Heart left ventricle (tissue), 13 donors: ENCODE data around the gene COL4A6.

Experiments used
- POLR2A ChIP-seq, 2 donors: fragments of 450-650 bp; IDR thresholded peaks; one replicate each; pipeline ENCODE4 v1.6.1; 2017; ENCODE audit warnings: antibody characterized with exemption in 2 of 2, mild to moderate bottlenecking in 2 of 2, moderate library complexity in 2 of 2
- TF ChIP-seq, protein P1 (sequence below), 12 donors: fragments of 200-600 bp; sonication (generic) in 4 of 12; IDR thresholded peaks; one replicate each; pipeline versions ENCODE4 v1.5.0 to v1.8.0; 2018 to 2022; ENCODE audit warnings: antibody characterized with exemption in 12 of 12, mild to moderate bottlenecking in 5 of 12
- donor health status: ischemic (EF 13 %, LVEDD 7.1; RV severe dilation, severe dysfunction).
- donor health status: DM: no; HTN: yes; CAD: no.
- donor health status: DM: no; HTN: no; CAD: no.
- donor health status: ischemic (EF 25% LVEDD 6.9; RV normal size, moderate dysfunction).
- donor health status: ischemic (EF 25% LVEDD 5.7; RV mildly dilated, moderate dysfunction).
- donor health status: ischemic (EF 35%, LVEDD 5.7; RV mildly dilated, moderate dysfunction).
- donor health status: nonischemic (EF 11% LVEDD 7.7; RV severe dilation, severe dysfunction).
- donor health status: DM: yes; HTN: yes; CAD: no.
- donor health status: PGD.
- donor health status: ischemic (EF 29% LVEDD 5.4; RV normal size, mild dysfunction).
- donor health status: nonischemic (EF 23%, LVEDD 6.1; RV moderate dilation, normal function).

DNA sequence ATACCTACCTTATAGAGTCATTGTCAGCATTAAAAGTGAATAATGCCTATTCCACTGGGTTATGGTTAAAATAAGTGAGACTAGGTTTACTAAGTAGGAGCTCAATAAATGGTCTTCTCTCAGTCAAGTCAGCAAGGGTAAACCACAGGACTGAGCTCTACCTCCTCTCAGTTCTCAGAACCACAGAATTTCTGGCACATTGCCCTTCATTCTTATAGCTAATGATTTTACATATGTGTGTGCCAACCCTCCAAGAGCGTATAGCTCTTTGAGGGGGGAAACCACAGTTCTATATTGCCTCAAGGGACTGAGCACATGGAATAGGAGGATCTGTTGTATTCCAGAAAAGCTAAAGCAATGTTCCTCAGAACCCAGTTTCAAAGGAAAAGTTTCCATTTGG, 221.8 kb downstream of the COL4A6 start:
- TF ChIP-seq, protein P1, sequence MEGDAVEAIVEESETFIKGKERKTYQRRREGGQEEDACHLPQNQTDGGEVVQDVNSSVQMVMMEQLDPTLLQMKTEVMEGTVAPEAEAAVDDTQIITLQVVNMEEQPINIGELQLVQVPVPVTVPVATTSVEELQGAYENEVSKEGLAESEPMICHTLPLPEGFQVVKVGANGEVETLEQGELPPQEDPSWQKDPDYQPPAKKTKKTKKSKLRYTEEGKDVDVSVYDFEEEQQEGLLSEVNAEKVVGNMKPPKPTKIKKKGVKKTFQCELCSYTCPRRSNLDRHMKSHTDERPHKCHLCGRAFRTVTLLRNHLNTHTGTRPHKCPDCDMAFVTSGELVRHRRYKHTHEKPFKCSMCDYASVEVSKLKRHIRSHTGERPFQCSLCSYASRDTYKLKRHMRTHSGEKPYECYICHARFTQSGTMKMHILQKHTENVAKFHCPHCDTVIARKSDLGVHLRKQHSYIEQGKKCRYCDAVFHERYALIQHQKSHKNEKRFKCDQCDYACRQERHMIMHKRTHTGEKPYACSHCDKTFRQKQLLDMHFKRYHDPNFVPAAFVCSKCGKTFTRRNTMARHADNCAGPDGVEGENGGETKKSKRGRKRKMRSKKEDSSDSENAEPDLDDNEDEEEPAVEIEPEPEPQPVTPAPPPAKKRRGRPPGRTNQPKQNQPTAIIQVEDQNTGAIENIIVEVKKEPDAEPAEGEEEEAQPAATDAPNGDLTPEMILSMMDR (IDR thresholded peaks at IDR 0.05), result no peak
- TF ChIP-seq POLR2A (IDR thresholded peaks at IDR 0.05), result no peak
